ENCODE measurements around the gene ARRB1. TPM values are rescaled to one million over a fixed set of nuclear protein-coding genes. Genes with fewer than 3 reads are reported as not detected.

Gene ARRB1
- total RNA-seq, 1 experiment from 2014 or later = 219 TPM

DNA sequence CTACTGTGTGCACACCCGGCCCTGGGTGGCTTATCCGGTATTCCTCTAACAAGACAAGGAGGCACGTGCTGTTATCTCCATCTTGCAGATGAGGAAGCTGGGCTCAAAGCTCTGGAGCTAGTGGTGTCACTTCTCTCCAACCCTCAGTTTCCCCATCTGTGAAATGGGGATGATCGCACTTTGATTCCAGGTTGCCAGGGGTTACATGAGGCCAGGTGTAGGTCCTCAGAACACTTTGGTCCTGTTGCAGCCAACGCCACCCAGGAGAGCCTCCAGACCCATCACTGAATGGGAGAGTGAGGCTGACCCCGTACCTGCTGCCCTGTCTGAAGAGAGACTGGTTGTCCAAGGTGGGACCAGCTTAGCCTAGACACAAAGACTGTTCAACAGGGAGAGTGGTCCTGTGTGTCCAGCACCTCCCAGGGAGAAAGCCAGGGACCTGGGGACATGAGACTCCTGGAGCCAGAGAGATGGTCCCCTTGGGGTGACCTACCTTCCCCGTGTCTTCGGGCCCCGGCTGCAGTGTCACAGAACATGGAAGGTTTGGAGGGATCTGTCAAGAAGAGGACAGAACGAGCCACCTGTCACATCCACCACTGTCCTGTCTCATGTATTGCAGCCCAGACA is 69.9 kb downstream of the ARRB1 start:
- Histone ChIP-seq H3K4me1 (ENCODE audit: control insufficient read depth, insufficient read depth, low read length) (peaks cover 14% of the 10 kb centered on the region; the same call in 1 of the 2 replicates), H3K9me3 (ENCODE audit: control insufficient read depth, insufficient read depth, low read depth, low read length) (no peaks in the 10 kb centered on the region), H3K4me3 (ENCODE audit: low read depth in 2 of 2, low read length in 2 of 2) (no peak overlapping the region), H3K27me3 (ENCODE audit: control insufficient read depth, insufficient read depth, low read length) (no peaks in the 10 kb centered on the region), H3K27ac (ENCODE audit: low read length) (peak overlapping the region; percentile 5), H3K36me3 (ENCODE audit: control insufficient read depth, insufficient read depth, low read length) (peaks cover 2% of the 10 kb centered on the region; the same call in 1 of the 2 replicates)
- intact Hi-C loops (cut with micrococcal nuclease; ENCODE audit: unreplicated experiment) (loop anchor here (2.0 kb wide), 1 partner anchor 47 kb away; no protein-coding TSS in a partner anchor), in situ Hi-C loops (cut with HindIII; ENCODE audit: low pct_unique_long_range_greater_than_20kb, low sequenced_read_pairs) (no loop called here)
- no TSS peak for BruUV-seq (replicated peaks)
- no peak for DNase-seq (ENCODE audit: low read depth, low spot score)
- ChIA-PET POLR2A (interaction anchor here (0.6 kb wide), 1 partner anchor 113 kb away, joined by 8 read pairs; no protein-coding TSS in a partner anchor), CTCF (no interaction called here)
- ATAC-seq = no peak
- TF ChIP-seq TCF7L2 (IDR thresholded peaks at IDR 0.05; ENCODE audit: low read depth, low read length) (no peak), SIN3A (IDR thresholded peaks at IDR 0.05; ENCODE audit: borderline replicate concordance, insufficient read depth, low read depth, low read length) (no peak), POLR2AphosphoS5 (IDR thresholded peaks at IDR 0.05; ENCODE audit: low read depth, low read length) (no peak), REST (IDR thresholded peaks at IDR 0.05; ENCODE audit: insufficient read depth in 1 of 2, low read depth in 2 of 2, low read length in 1 of 2) (no peak)
- TF ChIP-seq, protein P1, sequence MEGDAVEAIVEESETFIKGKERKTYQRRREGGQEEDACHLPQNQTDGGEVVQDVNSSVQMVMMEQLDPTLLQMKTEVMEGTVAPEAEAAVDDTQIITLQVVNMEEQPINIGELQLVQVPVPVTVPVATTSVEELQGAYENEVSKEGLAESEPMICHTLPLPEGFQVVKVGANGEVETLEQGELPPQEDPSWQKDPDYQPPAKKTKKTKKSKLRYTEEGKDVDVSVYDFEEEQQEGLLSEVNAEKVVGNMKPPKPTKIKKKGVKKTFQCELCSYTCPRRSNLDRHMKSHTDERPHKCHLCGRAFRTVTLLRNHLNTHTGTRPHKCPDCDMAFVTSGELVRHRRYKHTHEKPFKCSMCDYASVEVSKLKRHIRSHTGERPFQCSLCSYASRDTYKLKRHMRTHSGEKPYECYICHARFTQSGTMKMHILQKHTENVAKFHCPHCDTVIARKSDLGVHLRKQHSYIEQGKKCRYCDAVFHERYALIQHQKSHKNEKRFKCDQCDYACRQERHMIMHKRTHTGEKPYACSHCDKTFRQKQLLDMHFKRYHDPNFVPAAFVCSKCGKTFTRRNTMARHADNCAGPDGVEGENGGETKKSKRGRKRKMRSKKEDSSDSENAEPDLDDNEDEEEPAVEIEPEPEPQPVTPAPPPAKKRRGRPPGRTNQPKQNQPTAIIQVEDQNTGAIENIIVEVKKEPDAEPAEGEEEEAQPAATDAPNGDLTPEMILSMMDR (IDR thresholded peaks at IDR 0.05) = no peak

DNA sequence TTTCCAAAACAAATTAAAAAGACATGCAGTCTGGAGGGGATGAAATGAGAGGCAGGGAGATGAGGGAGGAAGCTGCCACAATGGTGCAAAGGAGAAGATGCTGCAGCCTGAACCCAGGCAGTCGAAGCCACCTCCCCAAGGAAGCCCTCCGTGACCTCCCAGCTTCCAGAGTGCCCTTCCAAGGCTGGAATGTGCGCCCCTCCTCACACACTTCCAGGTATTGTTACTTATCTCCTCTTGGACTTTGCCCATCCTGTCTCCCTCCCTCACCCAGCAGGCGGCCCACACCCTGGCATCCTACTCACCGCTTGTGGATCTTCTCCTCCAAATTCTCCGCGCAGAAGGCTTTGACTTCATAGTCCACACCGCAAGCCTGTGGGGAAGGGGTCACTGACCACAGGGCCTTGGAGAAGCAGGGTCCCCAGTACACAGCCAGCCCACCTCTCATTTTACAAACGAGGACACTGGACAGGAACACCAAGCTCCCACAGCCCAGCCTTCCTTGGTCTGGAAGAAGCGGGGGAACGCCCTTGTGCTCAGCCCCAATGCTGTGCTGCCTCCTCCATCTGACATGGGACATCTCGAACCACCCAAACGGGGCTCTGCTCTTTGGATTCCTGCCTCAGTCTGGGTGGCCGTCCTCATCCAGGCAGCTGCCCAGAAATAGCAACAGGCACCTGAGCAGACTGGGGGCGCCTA is 70.5 kb downstream of the ARRB1 start:
- ChIA-PET CTCF (interaction anchor here (0.9 to 1.4 kb wide), 3 partner anchors 100 to 108 kb away, joined by 4 to 7 read pairs (median 5); no protein-coding TSS in a partner anchor), POLR2A (interaction anchor here (0.6 kb wide), 1 partner anchor 113 kb away, joined by 8 read pairs; no protein-coding TSS in a partner anchor)
- DNase-seq (ENCODE audit: low read depth, low spot score) = no peak
- TF ChIP-seq, protein P1 (IDR thresholded peaks at IDR 0.05) = no peak
- no peak for TF ChIP-seq POLR2AphosphoS5 (IDR thresholded peaks at IDR 0.05; ENCODE audit: low read depth, low read length)
- no peak for TF ChIP-seq REST (IDR thresholded peaks at IDR 0.05; ENCODE audit: insufficient read depth in 1 of 2, low read depth in 2 of 2, low read length in 1 of 2)
- no peak for TF ChIP-seq TCF7L2 (IDR thresholded peaks at IDR 0.05; ENCODE audit: low read depth, low read length)
- no peak for TF ChIP-seq SIN3A (IDR thresholded peaks at IDR 0.05; ENCODE audit: borderline replicate concordance, insufficient read depth, low read depth, low read length)
- H3K36me3 ChIP-seq (ENCODE audit: control insufficient read depth, insufficient read depth, low read length) = peaks cover 5% of the 10 kb centered on the region; the same call in 1 of the 2 replicates
- peak; percentile 29 for ATAC-seq
- in situ Hi-C loops (cut with HindIII; ENCODE audit: low pct_unique_long_range_greater_than_20kb, low sequenced_read_pairs) = no loop called here
- peak overlapping the region; percentile 64 for H3K27ac ChIP-seq (ENCODE audit: low read length)
- intact Hi-C loops (cut with micrococcal nuclease; ENCODE audit: unreplicated experiment) = loop anchor here (1.0 to 2.0 kb wide), 2 partner anchors 48 to 103 kb away; no protein-coding TSS in a partner anchor
- BruUV-seq (replicated peaks) = no TSS peak
- no peaks in the 10 kb centered on the region for H3K9me3 ChIP-seq (ENCODE audit: control insufficient read depth, insufficient read depth, low read depth, low read length)
- H3K4me1 ChIP-seq (ENCODE audit: control insufficient read depth, insufficient read depth, low read length) = peaks cover 14% of the 10 kb centered on the region; the same call in 1 of the 2 replicates
- H3K27me3 ChIP-seq (ENCODE audit: control insufficient read depth, insufficient read depth, low read length) = no peaks in the 10 kb centered on the region
- no peak overlapping the region for H3K4me3 ChIP-seq (ENCODE audit: low read depth in 2 of 2, low read length in 2 of 2)
